Fibroblast of lung (primary cell): ENCODE measurements around the gene ALDH7A1. TPM values are rescaled to one million over a fixed set of nuclear protein-coding genes. Genes with fewer than 3 reads are reported as not detected.

ENCODE experiments used
- DNase-seq, 2 donors: peaks; one replicate each; pipeline versions ENCODE4 v3.0.0 to v3.0.0-alpha.2; 2010; ENCODE audit warnings: low read depth in 2 of 2
- H2AFZ ChIP-seq: 2 replicates; pipeline ENCODE4 v1.5.1; 2012; ENCODE audit warnings: low read length, control low read depth, inconsistent platforms
- H3K27ac ChIP-seq: 2 replicates; pipeline ENCODE4 v1.5.1; 2011; ENCODE audit warnings: low read length, control low read depth; ENCODE audit not compliant: insufficient read depth
- H3K27me3 ChIP-seq: 2 replicates; pipeline ENCODE4 v1.5.1; 2011; ENCODE audit warnings: mild to moderate bottlenecking, low read length; ENCODE audit not compliant: control insufficient read depth, insufficient read depth
- H3K36me3 ChIP-seq: 2 replicates; pipeline ENCODE4 v1.5.1; 2011; ENCODE audit warnings: low read length; ENCODE audit not compliant: control insufficient read depth, insufficient read depth
- H3K4me1 ChIP-seq: 2 replicates; pipeline ENCODE4 v1.5.1; 2011; ENCODE audit warnings: low read length; ENCODE audit not compliant: control insufficient read depth, insufficient read depth; ENCODE audit errors: extremely low read depth
- H3K4me2 ChIP-seq: 2 replicates; pipeline ENCODE4 v1.5.1; 2011; ENCODE audit warnings: low read length, control low read depth; ENCODE audit not compliant: insufficient read depth; ENCODE audit errors: extremely low read depth
- H3K4me3 ChIP-seq, 4 experiments: fragments of 200-600 bp in 1 of 4; sonication (generic) in 1 of 4; replicated peaks in 1 of 4; 2 replicates each; pipeline ENCODE4 v1.5.1; 2011 to 2016; ENCODE audit warnings: low read length in 4 of 4, low read depth in 3 of 4, mild to moderate bottlenecking in 3 of 4, control low read depth in 2 of 4, inconsistent platforms in 1 of 4, mixed read lengths in 1 of 4; ENCODE audit not compliant: insufficient read depth in 1 of 4; ENCODE audit errors: control extremely low read depth in 1 of 4
- H3K79me2 ChIP-seq: 2 replicates; pipeline ENCODE4 v1.5.1; 2012; ENCODE audit warnings: mild to moderate bottlenecking, low read length, inconsistent platforms; ENCODE audit not compliant: control insufficient read depth, insufficient read depth
- H3K9ac ChIP-seq: 2 replicates; pipeline ENCODE4 v1.5.1; 2011; ENCODE audit warnings: mild to moderate bottlenecking, low read length, control low read depth; ENCODE audit not compliant: insufficient read depth
- H3K9me3 ChIP-seq: 2 replicates; pipeline ENCODE4 v1.5.1; 2012; ENCODE audit warnings: low read depth, low read length; ENCODE audit not compliant: control insufficient read depth, insufficient read depth
- H4K20me1 ChIP-seq: 2 replicates; pipeline ENCODE4 v1.5.1; 2011; ENCODE audit warnings: low read length; ENCODE audit not compliant: control insufficient read depth, insufficient read depth; ENCODE audit errors: extremely low read depth
- EZH2 ChIP-seq: IDR thresholded peaks from 2 replicates; pipeline ENCODE4 v1.5.1; 2012; ENCODE audit warnings: low read length, control low read depth, mild to moderate bottlenecking; ENCODE audit errors: missing control alignments
- polyA plus RNA-seq, 2 donors: library from polyadenylated mRNA; depleted of rRNA in 1 of 2; stranded (reverse) in 1 of 2; unstranded in 1 of 2; fragments of >200 nt; gene quantifications; 2 replicates each; pipeline ENCODE4 v1.2.1, GENCODE V29; 2011 to 2012; ENCODE audit warnings: missing spikeins in 1 of 2
- total RNA-seq: library from RNA; depleted of rRNA; stranded (reverse); fragments of >200 nt; gene quantifications from 2 replicates; pipeline ENCODE4 v1.2.1, GENCODE V29; 2014
- TF ChIP-seq, protein P1 (sequence below), 2 donors: IDR thresholded peaks in 1 of 2; conservative IDR thresholded peaks in 1 of 2; 1 replicate in 1 of 2; 2 replicates in 1 of 2; pipeline ENCODE4 v1.5.1; 2011 to 2012; ENCODE audit warnings: low read length in 2 of 2, control low read depth in 1 of 2, inconsistent platforms in 1 of 2, low read depth in 1 of 2, mild to moderate bottlenecking in 1 of 2

ALDH7A1 gene
- total and polyA plus RNA-seq, 2 donors (not counting 1 experiment from before 2014, with no cell fraction given): 44.8 to 53.3 TPM

DNA sequence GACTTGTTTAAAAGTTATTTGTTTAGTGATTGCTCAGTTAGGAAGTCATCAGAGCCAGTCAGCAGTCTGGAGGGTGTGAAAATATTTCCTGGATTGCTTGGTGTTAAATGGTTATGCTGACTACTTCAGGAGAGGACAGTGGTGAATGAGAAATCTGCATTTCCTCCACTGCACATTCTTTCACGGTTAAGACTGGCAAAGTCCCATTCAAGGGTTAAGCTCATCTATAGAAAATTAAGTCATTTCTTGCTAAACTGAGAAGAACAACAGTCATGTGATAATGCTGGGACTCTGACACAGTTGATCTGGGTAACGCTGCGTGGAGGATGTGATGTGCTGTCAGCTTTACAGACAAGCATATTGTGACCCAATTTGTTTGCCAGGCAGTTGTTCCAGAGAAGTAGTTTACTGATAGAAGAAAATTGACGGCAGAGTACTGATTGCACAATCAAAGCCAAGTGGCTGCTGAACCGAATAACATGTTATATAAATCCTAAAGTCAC is 91.4 kb downstream of the ALDH7A1 start:
- H4K20me1 ChIP-seq: no peaks in the 10 kb centered on the region
- peak; percentile 50 to 60 for DNase-seq
- TF ChIP-seq EZH2: no peak
- TF ChIP-seq, protein P1, sequence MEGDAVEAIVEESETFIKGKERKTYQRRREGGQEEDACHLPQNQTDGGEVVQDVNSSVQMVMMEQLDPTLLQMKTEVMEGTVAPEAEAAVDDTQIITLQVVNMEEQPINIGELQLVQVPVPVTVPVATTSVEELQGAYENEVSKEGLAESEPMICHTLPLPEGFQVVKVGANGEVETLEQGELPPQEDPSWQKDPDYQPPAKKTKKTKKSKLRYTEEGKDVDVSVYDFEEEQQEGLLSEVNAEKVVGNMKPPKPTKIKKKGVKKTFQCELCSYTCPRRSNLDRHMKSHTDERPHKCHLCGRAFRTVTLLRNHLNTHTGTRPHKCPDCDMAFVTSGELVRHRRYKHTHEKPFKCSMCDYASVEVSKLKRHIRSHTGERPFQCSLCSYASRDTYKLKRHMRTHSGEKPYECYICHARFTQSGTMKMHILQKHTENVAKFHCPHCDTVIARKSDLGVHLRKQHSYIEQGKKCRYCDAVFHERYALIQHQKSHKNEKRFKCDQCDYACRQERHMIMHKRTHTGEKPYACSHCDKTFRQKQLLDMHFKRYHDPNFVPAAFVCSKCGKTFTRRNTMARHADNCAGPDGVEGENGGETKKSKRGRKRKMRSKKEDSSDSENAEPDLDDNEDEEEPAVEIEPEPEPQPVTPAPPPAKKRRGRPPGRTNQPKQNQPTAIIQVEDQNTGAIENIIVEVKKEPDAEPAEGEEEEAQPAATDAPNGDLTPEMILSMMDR (conservative IDR thresholded peaks at IDR 0.05 in 1 of 2, IDR thresholded peaks at IDR 0.05 in 1 of 2; ENCODE audit: low read depth in 1 of 2, low read length in 2 of 2): no peak
- H3K27ac ChIP-seq: no peak overlapping the region
- H3K9me3 ChIP-seq: no peaks in the 10 kb centered on the region
- peaks cover 4% of the 10 kb centered on the region for H3K4me1 ChIP-seq
- H3K27me3 ChIP-seq: no peaks in the 10 kb centered on the region
- peak overlapping the region; percentile 58 for H3K4me2 ChIP-seq
- H3K4me3 ChIP-seq: no peak overlapping the region
- no peaks in the 10 kb centered on the region for H3K36me3 ChIP-seq
- peak overlapping the region; percentile 54 for H2AFZ ChIP-seq
- no peak overlapping the region for H3K9ac ChIP-seq
- no peaks in the 10 kb centered on the region for H3K79me2 ChIP-seq

DNA sequence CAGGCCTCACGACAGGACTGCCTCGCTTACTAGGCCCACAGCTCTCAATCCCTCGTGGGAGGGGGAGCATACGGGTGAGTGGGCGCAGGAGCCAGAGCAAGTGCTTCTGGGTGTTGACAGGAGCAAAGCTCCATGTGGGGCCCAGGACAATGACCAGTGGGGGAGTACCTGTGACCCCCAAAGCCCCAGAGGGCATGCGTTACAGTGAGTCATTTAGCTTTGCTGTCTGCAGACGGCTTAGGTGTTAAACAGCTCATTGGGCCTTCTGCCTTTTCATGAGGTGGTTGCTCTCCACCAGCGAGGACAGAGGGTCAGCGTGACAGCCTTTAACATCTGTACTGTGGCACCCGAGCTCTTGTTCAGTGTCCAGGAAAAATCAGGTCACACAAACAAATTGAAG is 93.6 kb downstream of the ALDH7A1 start:
- Histone ChIP-seq H2AFZ (no peak overlapping the region), H4K20me1 (no peaks in the 10 kb centered on the region), H3K36me3 (no peaks in the 10 kb centered on the region), H3K4me3 (no peak overlapping the region), H3K9me3 (no peaks in the 10 kb centered on the region), H3K27ac (no peak overlapping the region), H3K27me3 (no peaks in the 10 kb centered on the region), H3K79me2 (no peaks in the 10 kb centered on the region), H3K9ac (no peak overlapping the region), H3K4me2 (no peak overlapping the region), H3K4me1 (peaks cover 4% of the 10 kb centered on the region)
- DNase-seq: no peak
- TF ChIP-seq EZH2: no peak
- TF ChIP-seq, protein P1 (conservative IDR thresholded peaks at IDR 0.05 in 1 of 2, IDR thresholded peaks at IDR 0.05 in 1 of 2; ENCODE audit: low read depth in 1 of 2, low read length in 2 of 2): no peak

DNA sequence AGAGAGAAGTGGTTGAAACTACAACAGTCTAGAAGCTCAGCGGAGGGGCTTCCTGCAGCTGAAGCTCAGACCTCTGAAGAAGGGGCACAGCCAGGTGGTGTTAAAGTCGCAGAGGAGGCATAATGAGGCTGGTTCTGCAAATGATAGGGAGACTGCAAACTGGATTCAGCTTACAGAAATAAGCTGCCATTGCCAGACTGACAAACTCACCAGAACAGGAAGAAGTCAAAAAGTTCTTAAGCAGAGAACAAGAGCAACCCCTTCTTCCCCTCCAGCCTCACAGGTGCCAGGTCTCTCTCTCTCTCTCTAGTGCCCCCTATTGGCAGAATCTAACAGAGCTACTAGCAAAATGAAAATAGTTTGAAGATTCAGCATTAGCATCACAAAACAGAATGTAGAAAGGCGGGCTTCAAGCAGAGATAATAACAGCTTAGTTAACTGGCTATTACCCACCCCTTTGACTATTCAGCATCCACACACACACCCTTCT is 95.1 kb downstream of the ALDH7A1 start:
- Histone ChIP-seq H4K20me1 (no peaks in the 10 kb centered on the region), H3K4me1 (peaks cover 4% of the 10 kb centered on the region), H3K27ac (no peak overlapping the region), H2AFZ (no peak overlapping the region), H3K4me3 (no peak overlapping the region), H3K27me3 (no peaks in the 10 kb centered on the region), H3K36me3 (no peaks in the 10 kb centered on the region), H3K79me2 (no peaks in the 10 kb centered on the region), H3K9ac (no peak overlapping the region), H3K4me2 (no peak overlapping the region), H3K9me3 (no peaks in the 10 kb centered on the region)
- peak in 1 of 2 donors; percentile 14 for DNase-seq
- TF ChIP-seq EZH2: no peak
- TF ChIP-seq, protein P1 (conservative IDR thresholded peaks at IDR 0.05 in 1 of 2, IDR thresholded peaks at IDR 0.05 in 1 of 2; ENCODE audit: low read depth in 1 of 2, low read length in 2 of 2): peak; percentile 29 to 56
